Esophagus mucosa (tissue), 1 donor: ENCODE data around the gene C4BPA. TPM values are rescaled to one million over a fixed set of nuclear protein-coding genes. Genes with fewer than 3 reads are reported as not detected.
A peak's percentile ranks its signal among the peaks of the same experiment; 100 is the strongest.

Source experiments
- ATAC-seq: fragments of 200-7000 bp; cut with Tn5 transposase; one replicate; pipeline ENCODE4 v1.9.1; 2020
- total RNA-seq: library from RNA; stranded (reverse); gene quantifications from one replicate; pipeline ENCODE4 v1.2.4, GENCODE V29; 2023
- donor health status: DM: yes; HTN: yes; CAD: no.

The C4BPA gene
- total RNA-seq, 1 donor from 2014 or later: 0.24 TPM

DNA sequence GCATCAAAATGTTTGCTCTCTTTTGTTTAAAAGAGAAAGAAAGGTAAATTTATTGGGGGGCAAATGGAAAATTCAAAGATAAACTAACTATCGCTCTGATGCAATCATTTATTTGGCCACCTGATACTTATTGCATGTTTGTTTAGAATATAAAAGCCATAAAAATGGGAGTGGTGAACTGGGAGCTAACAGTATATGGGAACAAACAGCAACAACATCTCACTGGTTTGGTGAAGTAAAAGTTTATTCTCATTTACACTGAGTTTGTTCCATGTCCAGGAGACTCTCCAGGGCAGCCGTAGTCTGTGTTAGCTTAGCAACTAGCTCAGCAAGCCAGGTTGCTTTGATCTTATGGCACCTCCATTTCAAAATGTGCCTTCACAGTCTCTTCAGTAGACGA lies 20.4 kb downstream of the C4BPA start:
- ATAC-seq: no peak

DNA sequence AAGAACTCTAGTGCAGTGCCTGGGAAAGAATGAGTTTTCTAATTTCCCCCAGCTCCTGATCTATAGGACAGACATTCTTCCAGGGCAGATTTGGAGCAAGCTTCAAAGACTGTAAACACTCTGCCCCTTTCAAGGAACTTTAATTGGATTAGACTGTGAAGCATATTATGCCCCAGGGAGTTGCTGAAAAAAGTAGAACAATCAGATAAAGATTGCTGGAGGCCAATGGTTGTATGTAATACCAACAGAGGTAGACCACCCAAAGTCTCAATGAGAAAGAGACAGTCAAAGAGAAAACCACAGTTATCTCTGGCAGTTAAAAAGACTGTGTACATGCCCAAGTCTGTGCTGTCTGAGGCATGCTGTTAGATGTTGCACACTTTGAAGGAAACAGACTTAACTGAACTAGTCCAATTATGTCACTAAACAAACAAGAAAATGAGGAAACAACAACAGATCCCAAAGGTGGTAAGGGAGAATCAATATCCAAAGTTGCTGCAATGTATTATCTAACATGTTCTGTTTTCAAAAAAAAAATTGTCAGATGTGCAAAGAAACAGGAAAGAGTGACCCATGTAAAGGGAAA lies 24.4 kb downstream of the C4BPA start:
- ATAC-seq: no peak

DNA sequence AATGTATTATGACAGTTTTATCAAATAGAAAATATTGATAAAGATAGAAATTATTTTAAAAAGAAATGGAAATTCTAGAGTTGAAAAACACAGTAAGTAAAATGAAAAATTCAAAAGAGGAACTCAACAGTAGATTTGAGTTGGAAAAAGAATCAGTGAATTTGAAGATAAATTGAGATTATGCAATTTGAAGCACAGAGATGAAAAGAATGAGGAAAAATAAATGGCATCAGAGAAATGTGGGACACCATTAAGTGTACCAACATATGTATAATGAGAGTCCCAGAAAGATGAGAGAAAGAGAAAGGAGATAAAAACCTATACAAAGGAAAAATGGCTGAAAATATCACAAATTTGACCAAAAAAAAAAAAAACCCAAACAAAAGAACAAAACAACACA lies 25.0 kb downstream of the C4BPA start:
- no peak for ATAC-seq

DNA sequence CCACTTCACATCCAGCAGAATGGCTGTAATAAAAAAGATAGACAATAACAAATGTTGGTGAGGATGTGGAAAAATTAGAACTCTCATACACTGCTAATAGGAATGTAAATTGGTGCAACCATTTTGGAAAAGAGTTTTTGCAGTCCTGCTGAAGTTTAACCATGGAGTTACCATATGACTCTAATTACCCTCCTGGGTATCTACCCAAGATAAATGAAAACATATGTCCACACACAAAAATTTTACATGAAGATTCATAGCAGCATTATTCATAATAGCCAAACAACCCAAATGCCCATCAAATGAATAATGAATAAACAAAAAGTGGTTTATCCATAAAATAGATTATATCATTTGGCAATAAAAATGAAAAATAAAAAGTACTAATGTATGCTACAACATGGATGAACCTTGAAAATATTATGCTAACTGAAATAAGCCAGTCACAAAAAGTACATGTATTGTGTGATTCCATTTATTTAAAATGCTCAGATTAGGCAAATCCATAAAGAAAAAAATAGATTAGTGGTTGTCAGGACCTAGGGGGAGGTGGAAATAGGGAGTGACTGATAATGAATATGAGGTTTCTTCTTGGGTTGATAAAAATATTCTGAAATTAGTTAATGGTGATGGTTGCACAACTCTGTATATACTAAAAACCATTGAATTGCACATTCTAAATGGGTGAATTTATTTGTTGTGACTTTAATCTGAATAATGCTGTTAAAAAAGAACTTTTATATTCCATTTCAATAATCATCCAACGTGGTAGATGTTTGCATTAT lies 26.4 kb downstream of the C4BPA start:
- ATAC-seq: no peak

DNA sequence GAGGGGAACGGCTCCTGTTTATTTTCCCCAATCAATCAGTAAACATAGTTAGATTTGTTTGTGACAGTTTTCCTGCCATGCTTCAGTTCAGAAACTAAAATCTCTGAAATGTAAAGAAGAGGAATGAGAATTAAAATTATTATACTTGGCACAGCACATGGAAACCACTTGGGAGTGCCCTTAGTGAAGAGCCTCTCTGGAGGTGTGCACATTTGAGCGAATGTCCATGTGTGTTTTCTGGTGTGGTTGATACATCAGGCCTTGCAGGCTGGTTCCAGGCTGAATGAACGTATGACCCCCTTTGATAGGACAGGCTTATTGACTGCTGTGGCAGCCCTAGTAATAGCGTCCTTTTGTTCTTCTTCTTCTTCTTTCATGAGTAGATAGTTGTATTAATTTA lies 27.1 kb downstream of the C4BPA start:
- ATAC-seq: no peak

DNA sequence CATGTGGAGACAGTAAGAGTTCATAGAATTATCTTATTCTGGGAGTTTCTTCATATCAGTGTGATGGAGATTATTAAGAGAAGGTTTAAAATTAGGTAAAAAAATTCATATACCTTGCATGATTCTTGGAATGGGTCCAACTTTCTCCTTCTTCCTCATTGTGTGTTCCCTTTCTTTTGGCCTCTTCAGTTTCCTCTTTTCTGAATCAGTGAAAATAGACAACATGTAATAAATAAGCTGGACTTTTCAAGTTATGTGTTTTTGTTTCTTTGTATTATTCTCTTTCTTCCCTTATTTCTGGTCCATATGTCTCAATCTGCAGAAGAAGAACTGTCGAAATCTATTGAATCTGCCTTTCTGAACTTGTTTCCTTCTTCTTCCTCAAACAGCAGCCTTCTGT lies 30.5 kb downstream of the C4BPA start:
- ATAC-seq: no peak

DNA sequence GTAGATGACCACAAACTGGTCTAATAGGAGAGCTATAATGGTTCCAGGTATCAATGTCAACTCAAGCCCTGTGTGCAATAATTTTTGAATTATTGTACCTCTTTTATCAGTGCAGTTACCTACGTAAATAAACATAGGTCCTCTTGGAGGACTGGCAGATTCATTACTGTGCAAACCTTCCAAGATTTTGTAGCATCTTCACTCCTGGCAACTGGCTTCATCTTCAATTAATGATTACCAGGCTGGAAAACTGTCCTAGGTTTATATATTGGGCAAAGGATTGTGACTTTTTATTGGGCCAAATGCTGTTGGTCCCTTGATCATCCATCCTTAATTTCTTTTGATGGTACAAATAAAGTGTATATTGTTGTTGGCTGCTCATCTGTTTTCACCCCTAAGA lies 35.6 kb downstream of the C4BPA start:
- no peak for ATAC-seq

DNA sequence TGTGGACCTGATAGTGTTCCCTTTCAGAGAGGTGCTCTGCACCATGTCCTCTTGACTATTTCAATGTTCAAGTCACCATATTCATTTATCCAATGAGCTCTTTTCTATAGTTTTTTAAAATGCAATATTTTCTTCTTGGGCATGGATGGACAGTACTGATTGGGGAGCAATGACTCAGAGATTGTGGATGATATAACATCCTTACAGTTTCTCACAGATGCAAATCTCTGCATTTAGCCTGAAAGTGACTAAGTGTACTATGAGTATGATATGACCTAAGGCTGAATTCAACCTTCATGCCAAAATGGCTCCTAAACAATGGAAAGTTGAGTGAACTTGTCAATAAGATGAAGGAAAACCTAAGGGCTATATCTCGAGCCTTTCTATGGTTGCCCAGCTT lies 36.5 kb downstream of the C4BPA start:
- no peak for ATAC-seq

DNA sequence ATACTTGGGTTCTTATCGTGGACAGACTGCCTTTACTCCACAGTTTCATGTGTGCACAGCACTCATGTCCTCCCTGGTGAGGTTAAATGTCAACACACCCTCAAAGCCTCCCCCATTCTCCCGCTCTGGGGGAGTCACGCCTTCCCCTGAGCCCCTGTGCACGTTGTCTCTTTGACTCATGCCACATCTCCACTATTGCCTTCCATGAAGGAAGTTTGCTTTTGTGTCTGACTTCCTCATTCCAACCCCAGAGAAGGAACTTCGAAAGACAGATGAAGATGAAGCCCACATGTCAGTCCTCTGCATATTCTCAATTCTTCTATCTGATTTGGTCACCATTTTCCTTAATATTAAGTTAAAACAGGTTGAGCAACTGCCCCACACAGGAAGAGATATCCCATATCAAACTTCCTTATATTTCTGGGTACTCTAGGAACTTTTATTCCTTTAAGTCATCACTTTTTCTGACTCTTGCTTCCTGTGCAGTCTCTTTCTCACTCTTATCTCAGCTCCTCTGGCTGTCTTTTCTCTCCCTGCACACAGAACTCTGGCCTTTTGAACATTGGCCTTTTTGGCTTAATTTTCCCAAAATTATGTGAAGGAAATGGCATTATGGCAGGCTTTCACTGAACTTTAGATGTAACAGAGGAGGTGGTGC lies 41.5 kb downstream of the C4BPA start:
- no peak for ATAC-seq

DNA sequence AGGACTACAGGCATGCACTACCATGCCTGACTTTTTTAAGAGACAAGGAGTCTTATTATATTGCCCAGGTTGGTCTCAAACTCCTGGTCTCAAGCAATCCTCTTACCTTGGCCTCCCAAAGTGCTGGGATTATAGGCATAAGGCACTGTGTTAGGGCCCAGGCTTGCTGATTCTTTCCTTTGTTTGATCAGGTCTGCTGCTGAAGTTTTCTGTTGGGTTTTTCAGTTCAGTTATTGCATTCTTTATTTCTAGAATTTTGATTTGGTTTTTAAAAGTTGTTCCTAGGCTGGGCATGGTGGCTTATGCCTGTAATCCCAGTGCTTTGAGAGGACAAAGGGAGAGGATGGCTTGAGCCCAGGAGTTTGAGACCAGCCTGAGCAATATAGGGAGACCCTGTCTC lies 47.9 kb downstream of the C4BPA start:
- ATAC-seq: no peak

DNA sequence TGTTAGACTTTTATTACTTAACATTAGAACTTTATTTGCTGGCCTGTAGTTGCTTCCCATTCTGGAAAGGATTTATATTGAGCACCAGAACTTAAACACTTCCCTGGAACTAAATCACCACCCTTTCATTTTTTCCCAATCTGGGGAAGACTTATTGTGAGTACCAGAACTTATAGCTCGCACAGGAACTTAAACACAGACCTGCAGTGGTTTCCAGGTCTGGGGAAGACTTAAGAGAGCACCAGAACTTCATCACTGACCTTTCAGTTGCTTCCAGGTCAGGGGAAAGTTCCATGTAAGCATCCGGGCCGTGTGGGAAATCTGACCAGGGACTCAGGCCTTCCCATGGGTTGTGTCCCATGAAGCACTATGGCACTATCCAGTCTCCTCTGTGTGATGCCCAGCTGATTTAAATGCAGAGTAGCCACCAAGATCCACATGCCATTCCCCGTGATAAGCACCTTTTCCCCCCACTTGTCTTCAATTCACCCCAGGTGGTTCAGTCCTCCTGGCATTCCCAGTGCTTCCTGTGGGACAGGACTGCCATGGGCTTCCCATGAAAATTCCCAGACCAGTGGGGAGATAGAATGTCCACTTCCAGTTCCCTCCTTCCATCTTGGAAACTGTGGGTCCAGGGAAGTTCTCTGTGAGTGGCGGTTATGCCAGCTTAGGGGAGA lies 48.9 kb downstream of the C4BPA start:
- no peak for ATAC-seq

DNA sequence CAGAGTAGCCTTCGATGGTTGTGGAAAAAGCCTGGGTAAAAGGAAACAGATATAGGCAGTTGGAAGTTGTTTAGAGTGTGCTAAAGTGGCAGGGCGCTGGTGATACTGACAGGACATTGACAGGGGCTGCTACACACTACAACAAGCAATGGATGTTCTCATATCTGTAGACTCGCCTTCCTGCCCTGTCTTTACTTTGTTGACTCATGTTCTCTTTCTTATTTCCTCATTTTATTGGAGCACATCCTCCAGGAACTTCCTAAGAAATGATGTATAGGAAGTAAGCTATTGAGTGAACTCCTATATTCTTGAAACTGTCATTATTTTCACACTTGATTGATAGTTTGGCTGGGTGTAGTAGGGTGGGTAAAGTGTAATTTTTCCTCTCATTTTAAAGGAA lies 51.0 kb downstream of the C4BPA start:
- no peak for ATAC-seq

DNA sequence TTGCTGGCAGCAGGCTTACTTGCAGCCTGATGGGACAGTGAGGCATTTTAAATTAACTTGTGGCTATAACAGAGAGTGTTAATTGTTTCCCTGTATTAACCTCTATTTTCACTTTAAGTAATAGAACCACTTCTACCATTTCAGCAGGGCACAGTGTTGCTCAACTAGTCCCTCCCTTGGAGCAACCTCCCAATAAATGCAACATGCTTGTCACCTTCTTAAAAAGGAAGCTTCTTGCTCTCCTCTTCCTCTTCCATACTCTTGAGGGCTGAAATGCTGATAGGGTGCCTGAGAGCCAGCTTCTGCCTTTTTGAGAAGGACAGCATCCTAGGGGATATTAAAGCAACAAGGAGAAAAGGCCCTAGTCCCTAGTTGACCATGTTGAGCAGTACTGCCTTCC lies 52.1 kb downstream of the C4BPA start:
- ATAC-seq: no peak

DNA sequence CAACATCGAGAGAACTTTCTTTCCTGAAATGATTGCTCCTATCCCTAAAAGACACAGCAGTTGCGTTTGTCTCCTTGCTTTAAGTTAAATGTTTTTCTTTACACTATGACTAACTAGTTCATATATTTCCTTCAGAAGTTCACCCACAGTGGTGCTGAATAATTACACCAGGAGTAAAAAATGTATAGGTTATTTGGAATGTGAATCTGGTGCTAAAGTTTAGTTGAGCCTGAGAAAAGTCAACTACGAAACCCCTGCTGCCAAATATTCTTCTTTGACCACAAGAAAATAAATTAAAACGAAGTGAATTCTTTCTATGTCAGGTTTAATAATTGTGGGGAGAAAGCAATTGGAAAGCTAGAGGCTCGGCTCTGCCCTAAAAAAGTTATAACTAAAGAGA lies 52.8 kb downstream of the C4BPA start:
- ATAC-seq: no peak

DNA sequence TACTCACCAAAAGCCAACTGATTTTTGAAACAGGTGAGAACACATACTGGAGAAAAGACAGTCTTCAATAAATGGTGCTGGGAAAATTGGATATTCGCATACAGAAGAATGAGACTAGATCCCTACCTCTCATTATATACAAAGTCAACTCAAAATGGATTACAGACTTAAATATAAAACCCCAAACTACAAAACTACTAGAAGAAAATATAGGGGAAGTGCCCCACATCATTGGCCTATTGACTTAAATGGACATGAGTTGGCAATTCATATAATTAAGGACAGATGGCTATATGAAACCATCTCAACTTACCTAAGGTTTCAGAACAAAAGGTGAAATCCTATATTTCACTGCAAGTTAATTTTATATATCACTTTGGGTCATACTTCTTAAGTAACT lies 60.1 kb downstream of the C4BPA start:
- no peak for ATAC-seq

DNA sequence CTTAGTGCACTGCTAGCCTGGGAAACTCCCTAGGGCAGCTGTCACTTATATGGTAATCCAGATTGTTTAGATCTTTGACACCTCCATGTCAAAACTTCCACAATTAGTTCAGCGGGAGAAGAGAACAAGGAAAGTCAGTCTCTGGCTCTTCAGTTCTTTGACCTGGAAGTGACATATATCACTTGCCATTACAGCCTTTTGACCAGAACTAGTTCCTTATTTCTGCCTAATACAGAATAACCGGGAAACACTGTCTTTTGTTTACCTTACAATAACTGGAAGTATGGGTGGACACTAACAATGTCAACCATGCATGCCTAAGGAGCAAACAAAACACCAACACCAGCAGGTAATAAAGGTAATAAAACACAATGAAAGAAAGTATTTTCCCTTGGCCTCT lies 68.3 kb downstream of the C4BPA start:
- no peak for ATAC-seq

DNA sequence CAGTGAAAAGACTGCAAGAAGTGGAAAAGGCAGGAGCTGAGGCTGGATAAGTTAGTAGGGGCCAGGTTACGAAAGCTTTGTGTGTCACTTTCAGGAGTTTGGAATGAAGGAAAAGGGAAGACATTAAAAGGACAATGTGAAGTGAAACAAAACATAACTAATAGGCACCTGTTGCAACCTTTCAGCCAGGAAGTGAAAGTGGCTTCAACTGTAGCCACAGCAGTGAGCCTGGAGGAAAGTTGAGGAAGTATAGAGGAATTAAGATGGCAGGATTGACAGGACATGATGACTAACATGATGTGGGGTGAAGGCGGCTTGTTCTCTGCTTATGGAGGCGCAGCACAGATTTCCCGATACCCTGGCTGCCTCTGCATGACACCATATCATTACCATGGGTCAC lies 68.9 kb downstream of the C4BPA start:
- peak; percentile 74 for ATAC-seq

DNA sequence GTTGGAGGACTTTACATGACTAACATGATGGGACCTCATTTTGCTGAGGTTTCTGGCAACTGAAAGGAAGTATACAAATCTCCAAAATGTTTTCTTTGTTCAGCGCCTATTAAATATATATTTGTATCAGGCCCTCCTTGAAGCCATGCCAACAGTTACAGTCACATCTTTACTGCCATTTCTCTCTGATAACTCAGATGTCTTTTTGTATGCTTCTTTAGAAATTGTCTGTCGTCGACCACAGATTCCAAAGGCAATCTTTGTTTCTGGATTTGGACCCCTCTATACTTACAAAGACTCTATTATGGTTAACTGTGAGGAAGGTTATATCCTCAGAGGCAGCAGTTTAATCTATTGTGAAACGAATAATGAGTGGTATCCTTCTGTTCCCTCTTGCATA lies 69.4 kb downstream of the C4BPA start:
- ATAC-seq: no peak

DNA sequence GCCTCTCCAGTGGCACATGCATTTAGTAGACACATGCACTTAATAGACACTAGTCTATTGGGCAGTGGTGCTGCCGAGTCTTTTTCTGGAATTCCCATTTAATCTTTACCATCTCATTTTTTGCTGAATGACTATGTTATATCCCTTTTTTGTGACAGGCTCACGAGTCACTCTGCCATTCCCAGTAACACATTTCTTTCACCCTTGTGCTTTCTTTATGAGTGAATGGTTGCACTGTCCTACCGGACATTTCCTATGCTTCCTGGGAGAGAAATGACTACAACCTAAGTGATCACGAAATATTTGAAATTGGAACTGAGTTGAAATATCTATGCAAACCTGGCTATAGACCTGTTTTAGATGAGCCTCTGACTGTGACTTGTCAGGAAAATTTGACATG lies 70.9 kb downstream of the C4BPA start:
- no peak for ATAC-seq

DNA sequence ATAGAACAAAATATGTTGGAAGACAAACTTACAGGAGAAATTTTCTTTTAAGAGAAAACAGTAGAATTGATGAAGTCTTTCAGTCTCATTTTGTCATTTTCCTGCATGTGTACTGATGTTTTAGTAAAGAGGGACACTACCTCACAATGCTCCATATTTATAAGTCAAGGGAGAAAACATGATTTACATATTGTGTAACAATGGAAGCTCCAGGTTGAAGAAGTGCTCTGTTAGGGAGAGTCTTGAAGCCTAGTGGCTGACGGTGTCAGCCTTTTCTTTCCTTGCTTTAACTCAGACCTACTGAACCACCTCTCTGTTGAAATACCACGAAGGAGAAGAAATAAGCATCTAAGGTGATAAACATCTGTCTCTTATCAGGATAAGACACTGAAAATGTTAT lies 75.0 kb downstream of the C4BPA start:
- no peak for ATAC-seq

DNA sequence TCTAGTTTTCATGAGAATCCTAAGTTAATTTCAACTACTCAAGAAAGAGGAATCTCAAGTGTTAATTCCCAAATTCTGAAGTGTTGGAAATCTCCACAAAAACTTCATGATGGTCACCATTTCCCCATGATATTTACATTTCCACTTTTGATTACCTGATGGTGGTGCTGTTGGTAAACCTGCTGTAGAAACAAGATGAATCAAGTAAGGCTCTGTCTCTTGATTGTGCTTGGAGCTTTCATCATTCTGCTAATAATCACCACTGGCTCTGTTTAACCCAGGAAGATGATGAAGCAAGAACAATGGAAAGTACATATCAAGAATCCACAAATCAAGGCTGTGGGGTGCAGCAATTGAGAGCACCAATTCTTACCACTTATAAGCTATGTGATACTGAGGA lies 77.8 kb downstream of the C4BPA start:
- peak; percentile 37 for ATAC-seq

DNA sequence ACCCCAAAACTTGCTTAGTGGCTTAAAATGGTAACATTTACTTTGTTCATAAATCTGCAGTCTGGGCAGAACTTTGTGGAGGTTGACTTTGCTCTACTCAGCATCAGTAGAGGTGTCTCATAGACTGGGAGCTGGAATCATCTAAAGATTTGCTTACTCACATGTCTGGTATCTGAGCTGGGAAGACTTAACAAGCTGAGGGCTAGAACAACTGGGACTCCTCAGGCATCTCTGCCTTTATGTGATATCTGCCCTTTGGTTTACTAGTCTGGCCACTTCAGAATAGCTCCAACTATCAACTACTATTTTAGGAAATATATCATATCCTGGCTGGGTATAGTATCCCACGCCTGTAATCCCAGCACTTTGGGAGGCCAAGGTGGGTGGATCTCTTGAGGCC lies 82.5 kb downstream of the C4BPA start:
- ATAC-seq: no peak

DNA sequence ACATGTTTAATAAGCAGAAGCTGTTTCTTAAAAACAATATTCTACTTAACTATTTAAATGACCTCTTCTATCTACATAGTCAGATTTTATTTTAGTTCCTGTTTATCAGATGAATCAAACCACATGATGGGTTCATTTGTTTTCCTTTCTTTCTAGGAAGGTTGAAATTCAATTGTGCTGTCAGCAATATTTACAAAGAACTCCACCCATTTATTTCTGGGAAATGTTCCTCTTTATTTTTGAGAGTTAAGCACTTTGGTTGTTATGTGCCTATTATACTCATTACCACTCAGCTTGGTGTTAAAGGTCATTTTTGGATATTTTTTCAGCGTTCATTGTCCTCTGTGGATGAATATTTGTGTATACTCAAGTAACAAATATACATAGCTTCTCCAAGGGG lies 84.9 kb downstream of the C4BPA start:
- ATAC-seq: no peak

DNA sequence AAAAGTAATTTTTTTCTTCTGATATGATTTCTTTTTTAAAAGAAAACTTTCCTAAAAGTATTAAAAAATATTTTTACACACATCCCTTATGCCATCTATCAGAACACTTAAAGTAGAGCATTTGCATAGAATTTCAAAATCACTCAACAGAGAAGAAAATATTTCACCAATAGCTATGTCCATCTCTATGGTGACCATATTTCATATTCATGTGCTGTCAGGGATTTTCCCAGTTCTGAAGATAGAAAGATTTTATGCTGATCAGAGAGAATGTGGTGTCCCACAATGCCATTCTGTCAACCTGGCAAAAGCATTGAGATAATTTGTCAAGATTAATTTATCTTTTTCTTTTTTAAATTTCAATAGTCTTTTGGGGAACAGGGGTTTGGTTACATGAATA lies 87.0 kb downstream of the C4BPA start:
- ATAC-seq: no peak
